Activated T-cell treated with anti-CD3 and anti-CD28 coated beads for 48 hours (primary cell): Measurements from ENCODE around the gene S100Z.
"Not testable (repeated sequence)": the region's sequence is repeated elsewhere in the genome, so short reads cannot be mapped to it uniquely, and the experiment has no call there.

Experiments
- DNase-seq: peaks from one replicate; pipeline ENCODE4 v3.0.0-alpha.2; 2020; ENCODE audit warnings: low read depth

S100Z gene

DNA sequence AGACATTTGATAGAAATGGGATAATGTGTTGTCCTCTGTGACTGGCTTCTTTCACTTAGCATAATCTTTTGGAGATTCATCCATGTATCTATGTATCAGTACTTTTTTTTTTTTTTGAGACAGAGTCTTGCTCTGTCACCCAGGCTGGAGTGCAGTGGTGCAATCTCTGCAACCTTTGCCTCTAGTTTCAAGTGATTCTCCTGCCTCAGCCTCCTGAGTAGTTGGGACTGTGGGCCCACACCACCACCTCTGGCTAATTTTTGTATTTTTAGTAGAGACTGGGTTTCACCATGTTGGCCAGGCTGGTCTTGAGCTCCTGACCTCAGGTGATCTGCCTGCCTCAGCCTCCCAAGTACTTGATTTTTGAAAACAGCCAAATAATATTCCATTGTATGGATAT is 23.4 kb upstream of the S100Z start:
- DNase-seq: not testable (repeated sequence)

DNA sequence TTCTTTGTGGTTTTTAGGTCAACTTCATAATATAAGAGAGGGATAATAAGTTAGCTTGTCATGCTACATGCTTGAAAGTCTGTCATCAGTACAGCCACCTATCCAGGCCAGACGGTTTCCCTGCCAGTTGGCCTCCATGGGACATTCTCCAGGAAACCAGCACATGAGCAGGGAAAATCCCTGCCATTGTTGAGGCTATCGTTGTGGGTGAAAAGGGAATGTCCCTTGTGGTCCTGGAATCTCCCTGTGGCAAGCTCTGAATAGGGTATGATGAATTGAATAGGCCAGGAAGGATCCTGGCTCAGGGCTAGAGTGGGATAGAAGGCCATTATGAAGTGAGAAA is 18.7 kb upstream of the S100Z start:
- no peak for DNase-seq

DNA sequence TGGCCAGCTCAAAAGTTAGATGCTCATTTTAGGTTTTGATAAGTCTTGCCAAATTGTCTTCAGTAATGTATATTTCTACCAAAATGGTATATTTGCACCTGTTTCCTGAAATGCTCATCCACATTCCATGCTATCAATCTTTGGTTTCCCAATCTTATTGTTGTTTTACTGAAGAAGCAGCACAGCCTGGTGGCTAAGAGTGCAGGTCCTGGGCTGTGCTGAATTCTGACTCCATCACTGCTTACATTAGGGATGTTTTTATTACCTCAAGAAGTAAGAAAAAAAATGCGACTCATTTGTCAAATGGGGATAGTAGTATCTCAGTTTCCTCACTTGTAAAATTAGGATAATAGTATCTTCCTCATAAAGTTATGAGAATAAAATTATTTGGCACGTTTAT is 13.6 kb upstream of the S100Z start:
- DNase-seq: no peak

DNA sequence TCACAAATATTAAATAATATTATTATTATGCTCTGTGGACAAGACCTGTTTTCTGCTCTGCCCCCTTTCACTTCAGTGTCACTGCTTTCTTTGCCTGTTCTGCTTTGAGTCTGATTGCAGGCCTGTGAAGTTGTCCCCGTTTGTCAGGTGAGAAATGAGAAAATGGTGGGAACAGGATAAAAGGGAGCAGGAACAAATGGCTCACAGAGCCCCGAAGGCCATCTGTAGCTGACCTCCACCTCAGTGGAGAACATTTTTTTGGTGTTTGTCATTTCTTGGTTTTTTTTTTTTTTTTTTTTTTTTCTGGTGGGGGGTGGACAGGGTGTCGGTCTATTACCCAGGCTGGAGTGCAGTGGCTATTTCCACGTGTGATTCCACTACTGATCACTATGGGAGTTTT is 13.2 kb upstream of the S100Z start:
- no peak for DNase-seq

DNA sequence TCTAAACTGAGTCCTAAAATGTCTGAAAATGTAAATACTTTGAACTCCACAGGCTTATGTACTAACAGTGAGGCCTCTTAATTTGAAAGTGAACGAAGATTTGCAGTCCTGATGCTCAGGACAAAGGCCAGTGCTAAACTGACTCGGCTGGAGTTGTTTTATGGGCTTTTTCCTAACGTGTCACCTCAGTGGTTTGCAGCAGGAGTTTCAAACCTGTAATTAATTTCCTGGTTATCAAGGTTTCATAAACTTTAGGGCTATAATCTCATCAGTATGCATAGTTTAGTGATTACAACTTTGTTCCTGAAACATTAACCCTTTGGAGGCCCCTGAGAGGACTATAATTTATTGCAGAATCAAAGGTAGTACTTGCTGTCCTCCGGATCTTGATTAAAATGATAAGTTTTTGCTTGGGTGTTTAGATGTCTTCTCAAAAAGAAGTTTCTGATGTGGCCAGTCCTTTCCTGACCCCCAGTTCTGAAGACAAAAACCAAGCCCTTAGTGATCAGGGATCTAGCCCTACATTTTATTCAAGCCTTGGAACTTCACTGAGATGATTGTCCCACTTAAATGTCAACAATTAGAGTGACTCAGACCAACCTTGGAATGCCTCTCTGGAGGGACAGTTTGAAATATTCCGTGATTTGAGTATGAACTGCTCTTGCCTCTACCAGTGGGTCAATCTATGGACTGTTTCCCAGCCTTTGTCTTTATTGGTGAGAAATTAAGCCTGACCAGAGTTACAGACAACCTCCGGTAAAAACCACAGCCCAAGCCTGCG is 11.1 kb upstream of the S100Z start:
- no peak for DNase-seq

DNA sequence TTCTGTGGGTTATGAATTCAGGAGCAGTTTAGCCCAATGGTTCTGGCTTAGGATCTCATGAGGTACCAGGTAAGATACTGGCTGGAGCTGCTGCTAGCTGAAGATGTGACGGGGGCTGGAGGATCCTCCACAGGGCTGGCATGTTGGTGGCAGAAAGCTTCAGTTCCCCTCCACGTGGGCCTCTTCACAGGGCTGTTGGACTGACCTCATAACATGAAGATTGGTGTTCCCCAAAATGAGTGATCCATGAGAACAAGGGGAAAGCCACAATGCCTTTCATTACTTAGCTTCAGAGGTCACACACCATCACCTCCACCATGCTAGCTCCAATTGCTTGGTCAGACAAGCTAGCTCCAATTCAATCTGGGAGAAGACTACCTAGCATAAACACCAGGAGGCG is 8.5 kb upstream of the S100Z start:
- no peak for DNase-seq

DNA sequence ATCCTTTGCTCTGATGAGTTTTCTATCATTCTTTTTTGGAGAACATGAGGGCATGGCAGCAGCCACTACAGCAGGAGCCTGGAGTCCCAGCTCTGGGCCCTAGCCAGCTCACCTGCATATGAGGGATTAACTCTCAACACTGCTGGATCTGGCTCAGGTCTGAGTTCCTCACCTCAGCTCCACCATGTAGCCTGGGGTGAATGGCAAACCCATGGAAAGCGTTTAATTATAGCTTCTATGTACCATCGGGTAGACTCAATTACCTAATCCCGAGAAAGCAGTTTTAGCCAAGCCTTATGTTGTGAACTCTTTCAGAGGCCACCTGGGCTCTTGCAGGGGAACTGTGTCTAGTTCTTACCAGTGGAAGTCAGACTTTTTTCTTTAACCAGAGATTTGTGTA is 3.9 kb upstream of the S100Z start:
- DNase-seq: no peak

DNA sequence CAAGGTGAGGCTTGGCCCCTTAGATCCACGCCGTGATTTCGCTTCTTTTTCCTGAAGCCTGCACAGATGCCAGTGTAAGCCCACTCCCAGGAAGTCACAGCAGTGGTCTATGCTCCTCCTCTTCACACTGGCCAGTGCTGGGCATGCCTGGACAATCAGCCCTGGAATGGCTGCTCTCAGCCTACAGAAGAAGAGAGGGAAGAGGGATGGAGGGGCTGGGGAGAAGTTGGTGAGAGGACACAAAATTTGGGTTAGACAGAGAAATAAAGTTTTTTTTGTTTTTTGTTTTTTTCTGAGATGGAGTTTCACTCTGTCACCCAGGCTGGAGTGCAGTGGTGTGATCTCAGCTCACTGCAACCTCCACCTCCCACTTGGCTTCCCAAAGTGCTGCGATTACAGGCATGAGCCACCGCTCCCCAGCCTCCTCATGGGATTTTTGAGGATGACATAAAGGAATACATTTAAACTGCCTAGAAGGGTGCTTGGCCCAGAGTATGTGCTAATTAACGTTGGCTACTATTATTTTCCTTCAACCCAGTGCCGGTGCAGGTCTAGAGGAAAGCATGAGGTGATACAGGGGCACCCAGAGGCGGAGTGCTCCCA is 830 bp downstream of the S100Z start:
- DNase-seq: no peak

DNA sequence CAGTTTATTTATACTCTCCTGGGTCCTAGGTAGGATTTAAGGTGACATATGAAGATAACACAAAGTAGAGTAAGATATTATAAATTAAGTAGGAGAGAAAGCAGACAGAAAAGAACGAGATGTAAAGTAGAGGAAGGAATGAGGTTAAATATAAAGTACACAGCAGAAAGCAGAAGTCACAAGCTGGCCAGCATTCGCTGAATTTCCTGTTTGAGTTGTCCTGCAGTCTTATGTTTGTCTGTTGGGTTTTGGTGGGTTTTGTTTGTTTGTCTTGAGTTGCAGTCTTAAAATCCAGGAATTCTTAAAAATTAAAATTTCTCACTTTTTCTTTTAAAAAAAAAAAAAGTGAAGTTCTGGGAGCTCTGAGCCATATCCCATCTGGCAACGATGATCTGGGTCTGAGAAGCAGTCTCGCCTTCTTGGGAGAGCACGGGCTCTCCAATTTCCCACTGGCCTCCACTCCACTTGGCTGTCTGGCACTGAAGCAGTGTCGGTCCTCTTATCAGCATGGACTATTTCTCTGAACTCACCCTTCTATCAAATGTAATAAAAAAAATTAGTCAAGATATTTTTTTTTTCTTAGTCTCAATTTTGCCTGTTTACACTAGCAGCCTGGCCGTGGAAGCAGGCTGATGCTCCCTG is 2.0 kb downstream of the S100Z start:
- no peak for DNase-seq

DNA sequence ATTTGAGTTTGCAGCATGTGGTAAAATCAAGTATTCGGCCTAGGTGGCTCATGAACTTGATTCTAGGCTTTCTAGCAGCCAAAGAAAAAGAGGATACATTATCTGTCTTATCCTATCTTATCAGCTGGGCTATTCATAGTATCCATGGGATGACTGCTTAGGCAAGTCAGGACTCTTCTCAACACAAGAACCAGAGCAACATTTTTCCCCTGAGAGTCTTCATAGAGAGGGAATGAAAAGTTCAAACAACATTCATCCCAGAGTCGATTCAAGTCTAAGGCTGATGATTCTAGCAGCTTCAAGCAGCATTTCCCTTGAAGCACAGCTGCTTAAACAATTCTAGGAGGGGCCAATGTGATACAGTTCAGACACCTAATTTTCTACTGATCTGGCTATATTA is 3.0 kb downstream of the S100Z start:
- DNase-seq: no peak

DNA sequence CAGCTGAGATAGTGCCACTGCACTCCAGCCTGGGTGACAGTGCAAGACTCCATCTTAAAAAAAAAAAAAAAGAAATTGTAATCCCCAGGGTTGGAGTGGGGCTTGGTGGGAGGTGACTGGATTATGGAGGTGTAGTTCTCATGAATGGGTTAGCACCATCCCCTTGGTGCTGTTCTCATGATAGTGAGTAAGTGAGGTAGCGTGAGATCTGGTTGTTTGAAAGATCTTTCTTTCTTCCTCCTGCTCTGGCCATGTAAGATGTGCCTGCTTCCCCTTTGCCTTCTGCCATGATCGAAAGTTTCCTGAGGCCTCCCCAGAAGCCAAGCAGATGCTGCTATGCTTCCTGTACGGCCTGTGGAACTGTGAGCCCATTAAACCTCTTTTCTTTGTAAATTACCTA is 3.9 kb downstream of the S100Z start:
- not testable (repeated sequence) for DNase-seq

DNA sequence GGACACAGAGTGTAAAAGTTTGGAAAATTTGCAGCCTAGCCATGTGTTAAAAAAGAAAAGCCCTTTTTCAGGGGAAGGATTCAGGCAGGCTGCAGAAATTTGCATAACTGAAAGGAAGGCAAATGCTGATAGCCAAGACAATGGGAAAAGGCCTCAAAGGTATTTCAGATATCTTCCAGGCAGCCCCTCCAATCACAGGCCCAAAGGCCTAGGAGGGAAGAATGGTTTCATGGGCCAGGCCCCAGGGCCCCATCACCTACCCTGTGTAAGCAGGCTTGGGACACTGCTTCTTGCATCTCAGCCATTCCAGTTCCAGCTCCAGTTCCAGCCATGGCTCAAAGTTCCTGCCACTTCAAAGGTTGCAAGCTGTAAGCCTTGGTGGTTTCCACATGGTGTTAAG is 4.8 kb downstream of the S100Z start:
- no peak for DNase-seq

DNA sequence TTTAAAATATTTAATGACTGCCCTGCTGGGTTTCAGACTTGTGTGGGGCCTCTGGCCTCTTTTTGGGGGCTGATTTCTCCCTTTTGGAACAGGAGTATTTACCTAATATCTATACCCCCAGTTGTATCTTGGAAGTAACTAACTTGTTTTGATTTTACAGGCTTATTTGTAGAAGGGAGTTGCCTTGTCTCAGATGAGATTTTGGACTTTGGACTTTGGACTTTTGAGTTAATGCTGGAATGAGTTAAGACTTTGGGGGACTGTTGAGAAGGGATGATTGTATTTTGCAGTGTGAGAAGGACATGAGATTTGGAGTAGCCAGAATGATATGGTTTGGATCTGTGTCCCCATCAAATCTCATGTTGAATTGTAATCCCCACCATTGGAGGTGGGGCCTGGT is 5.7 kb downstream of the S100Z start:
- DNase-seq: not testable (repeated sequence)

DNA sequence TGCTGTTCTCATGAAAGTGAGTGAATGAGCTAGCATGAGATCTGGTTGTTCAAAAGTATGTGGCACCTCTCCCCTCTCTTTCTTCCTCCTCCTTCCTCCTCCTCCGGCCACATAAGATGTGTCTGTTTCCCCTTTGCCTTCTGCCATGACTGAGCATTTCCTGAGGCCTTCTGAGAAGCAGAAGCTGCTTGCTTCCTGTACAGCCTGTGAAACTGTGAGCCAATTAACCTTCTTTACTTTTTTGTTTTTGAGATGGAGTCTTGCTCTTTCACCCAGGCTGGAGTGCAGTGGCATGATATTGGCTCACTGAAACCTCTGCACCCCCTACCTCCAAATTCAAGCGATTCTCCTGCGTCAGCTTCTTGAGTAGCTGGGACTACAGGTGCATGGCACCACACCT is 6.1 kb downstream of the S100Z start:
- no peak for DNase-seq

DNA sequence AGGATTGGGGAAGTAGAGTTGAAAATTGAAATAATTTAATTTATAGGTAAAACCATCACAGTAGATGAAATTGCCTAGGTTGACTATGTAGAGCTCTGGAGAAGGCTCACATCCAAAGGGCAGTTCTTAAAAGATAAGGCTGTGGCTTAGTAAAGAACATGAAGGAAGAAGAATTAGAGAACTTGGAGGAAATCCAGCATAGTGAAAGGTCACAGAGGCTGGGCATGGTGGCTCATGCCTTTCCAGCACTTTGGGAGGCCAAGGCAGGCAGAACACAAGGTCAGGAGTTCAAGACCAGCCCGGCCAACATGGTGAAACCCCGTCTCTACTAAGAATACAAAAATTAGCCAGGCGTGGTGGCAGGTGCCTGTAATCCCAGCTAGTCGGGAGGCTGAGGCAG is 7.0 kb downstream of the S100Z start:
- not testable (repeated sequence) for DNase-seq

DNA sequence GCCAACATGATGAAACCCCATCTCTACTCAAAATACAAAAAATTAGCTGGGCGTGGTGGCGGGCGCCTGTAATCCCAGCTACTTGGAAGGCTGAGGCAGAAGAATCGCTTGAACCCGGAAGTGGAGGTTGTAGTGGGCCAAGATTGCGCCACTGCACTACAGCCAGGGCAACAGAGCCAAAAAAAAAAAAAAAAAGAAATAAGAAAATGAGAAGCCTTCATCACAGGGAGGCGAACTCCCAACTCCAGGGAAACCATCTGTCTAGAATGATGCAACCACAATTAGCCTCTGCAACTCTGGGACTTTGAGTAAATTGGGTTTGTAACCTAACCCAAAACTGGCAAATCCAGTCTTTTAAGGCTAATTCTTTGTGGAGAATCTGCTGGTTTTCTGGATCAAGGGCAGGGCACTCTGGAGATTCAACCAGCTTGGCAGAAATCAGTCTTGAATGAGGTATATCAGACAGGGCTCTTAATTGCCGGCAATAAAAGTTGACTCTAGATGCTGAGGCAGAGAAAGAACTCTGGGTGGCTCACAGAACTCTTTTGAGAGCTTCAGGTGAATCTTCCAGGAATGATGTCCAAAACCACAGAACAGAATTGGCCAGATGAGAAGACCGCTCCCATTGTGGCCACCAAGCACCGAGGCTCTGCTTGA is 9.9 kb downstream of the S100Z start:
- DNase-seq: no peak

DNA sequence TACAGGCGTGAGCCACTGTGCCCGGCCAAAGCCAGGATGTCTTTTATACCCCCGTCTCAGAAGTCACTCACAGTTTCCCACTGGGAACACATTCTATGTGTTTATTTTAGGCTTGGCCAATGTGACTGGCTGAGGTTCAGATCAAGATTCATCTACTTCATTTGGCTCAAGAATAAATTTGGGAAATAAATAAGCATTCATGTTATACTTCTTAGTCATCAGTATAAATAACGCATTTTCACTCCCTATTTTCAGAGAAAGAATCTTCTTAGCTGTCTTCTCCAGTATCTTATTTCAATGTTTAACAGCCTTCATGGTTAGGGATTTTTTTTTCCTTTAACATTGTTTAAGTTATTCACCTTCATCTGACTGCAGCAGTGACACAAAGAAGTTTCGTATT is 11.8 kb downstream of the S100Z start:
- DNase-seq: no peak

DNA sequence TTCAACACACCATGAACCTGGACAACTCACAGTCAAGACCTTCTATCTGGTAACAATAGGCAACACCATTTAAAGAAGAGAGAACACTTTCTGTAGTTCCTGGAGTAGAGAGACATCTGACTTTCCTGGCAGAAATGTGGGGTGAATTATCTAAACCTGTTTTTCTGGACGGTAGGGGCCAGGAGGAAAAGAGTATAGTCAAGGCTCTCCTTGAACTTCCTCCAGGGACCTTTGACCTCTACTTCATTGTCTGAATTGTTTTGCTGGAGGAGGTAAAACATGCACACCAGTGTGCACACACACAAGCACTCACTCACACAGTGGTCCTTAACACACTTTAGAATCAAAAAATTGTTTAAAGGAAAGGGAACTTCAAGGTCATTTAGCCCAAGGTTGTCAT is 13.2 kb downstream of the S100Z start:
- DNase-seq: no peak

DNA sequence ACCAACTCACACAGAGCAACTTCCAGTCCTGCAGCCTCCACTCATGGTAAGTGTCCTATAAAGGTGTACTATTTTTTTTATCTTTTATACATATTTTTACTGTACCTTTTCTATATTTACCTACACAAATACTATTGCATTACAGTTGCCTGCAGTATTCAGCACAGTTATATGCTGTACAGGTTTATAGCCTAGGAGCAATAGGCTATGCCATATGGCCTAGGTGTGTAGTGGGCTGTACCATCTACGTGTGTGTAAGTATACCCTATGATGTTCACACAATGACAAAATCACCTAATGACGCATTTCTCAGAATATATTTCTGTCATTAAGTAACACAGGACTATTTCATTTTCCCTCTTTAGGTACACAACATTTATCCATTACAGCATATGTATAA is 16.7 kb downstream of the S100Z start:
- DNase-seq: no peak

DNA sequence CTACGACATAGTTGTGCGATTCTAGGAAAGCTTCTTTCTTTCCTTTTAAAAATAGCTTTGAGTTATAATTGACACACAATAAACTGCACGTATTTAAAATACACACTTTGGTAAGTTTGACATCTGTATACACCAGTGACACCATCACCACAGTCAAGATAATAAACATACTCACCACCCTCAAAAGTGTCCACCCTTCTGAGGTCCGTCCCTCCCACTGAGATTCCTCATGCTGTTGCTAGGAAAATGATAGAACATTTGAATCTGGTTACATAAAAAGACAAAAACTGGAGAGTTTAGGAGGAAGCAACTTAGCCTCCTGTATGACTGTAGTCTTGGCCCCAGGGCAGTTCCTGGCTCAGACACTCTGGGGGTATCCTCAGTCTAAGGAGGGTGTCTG is 17.2 kb downstream of the S100Z start:
- DNase-seq: no peak

DNA sequence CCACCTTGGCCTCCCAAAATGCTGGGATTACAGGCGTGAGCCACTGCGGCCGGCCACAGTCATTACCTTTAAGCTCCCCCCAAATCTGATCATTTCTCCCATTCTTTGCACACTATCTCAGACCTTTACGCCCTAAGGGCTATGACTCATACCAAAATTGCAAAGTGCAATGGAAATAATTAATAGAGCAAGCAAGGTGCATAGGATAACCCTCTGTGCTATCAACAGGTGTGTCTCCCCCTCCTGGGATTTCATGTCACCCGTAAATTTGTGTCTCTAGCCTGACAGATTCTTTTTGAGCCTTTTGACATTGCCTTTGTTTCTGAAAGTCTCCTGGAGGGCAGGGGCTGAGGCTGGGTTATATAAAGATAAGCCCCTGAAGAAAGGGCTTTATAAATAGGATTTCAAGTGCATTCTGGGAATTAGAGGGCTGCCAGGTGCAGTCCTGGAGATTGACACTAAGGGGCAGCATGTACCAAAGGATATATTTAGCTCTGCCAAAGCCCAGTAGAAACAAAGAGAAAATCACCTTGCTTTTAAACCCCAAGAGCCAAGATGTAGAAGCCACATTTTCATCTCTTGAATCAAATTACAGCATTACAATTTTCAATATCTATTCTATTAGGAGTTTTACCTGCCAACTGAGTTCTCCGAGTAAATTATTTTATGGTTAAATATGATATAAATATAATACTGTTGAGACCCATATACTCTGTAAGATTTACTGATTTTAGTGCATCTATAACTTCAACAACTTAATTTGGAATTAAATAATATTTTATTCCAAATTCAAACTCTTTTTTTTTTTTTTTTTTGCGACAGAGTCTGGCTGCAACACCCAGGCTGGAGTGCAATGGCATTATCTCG is 18.2 kb downstream of the S100Z start:
- DNase-seq: peak; percentile 46

DNA sequence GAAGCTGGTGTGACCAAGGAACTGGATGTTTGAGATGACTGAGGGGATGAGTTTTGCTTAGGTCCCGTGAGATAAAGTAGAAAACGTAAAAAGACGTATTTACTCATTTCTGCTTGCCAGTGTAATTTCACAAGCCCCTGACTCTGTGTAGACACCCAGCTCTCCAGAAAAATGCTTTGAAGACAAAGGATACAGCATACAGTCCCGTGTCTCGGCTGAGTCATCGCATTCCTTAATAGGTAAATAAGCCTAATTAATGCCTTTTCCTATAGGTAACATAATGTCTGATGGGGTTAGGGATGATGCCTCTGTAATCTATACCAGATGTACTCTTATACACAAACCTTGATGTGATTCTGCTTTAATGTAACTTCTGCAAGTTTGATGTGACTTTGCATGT is 20.2 kb downstream of the S100Z start:
- DNase-seq: no peak
